Endodermal cell (in vitro differentiated cells): ENCODE measurements around the gene PYGL. TPM values are rescaled to one million over a fixed set of nuclear protein-coding genes. Genes with fewer than 3 reads are reported as not detected.

Experiments used
- DNase-seq: peaks from one replicate; pipeline ENCODE4 v3.0.0-alpha.2; 2017
- H3K27ac ChIP-seq: 2 replicates; pipeline ENCODE4 v1.5.1; 2013; ENCODE audit warnings: mild to moderate bottlenecking, low read depth, low read length, moderate library complexity
- H3K27me3 ChIP-seq: 2 replicates; pipeline ENCODE4 v1.6.1; 2013; ENCODE audit warnings: mild to moderate bottlenecking, low read length, moderate library complexity; ENCODE audit not compliant: insufficient read depth, control insufficient read depth, poor library complexity, severe bottlenecking
- H3K36me3 ChIP-seq: 2 replicates; pipeline ENCODE4 v1.7.0; 2013; ENCODE audit warnings: mild to moderate bottlenecking, low read length, moderate library complexity; ENCODE audit not compliant: control insufficient read depth, insufficient read depth
- H3K4me1 ChIP-seq: one replicate; pipeline ENCODE4 v1.7.0; 2013; ENCODE audit warnings: low read length; ENCODE audit not compliant: control insufficient read depth, insufficient read depth
- H3K4me3 ChIP-seq: 2 replicates; pipeline ENCODE4 v1.5.1; 2013; ENCODE audit warnings: mild to moderate bottlenecking, low read length, moderate library complexity
- H3K9ac ChIP-seq: 2 replicates; pipeline ENCODE4 v1.6.1; 2013; ENCODE audit warnings: mild to moderate bottlenecking, low read length, moderate library complexity; ENCODE audit not compliant: poor library complexity, severe bottlenecking; ENCODE audit errors: extremely low read depth
- H3K9me3 ChIP-seq: 2 replicates; pipeline ENCODE4 v1.6.1; 2013; ENCODE audit warnings: mild to moderate bottlenecking, low read length, moderate library complexity; ENCODE audit not compliant: control insufficient read depth
- H3K27ac Mint-ChIP-seq: 2 replicates; pipeline ENCODE4 v1.8.0; 2020; ENCODE audit warnings: mixed read lengths
- H3K27me3 Mint-ChIP-seq: 2 replicates; pipeline ENCODE4 v1.8.0; 2021; ENCODE audit warnings: mild to moderate bottlenecking, mixed read lengths; ENCODE audit not compliant: insufficient read depth
- H3K36me3 Mint-ChIP-seq: 2 replicates; pipeline ENCODE4 v1.8.0; 2020; ENCODE audit warnings: low read depth, mixed read lengths
- H3K4me1 Mint-ChIP-seq: 2 replicates; pipeline ENCODE4 v1.8.0; 2020; ENCODE audit warnings: mixed read lengths
- H3K4me3 Mint-ChIP-seq: 2 replicates; pipeline ENCODE4 v1.8.0; 2020; ENCODE audit warnings: mild to moderate bottlenecking, moderate library complexity, mixed read lengths
- H3K9me3 Mint-ChIP-seq: 2 replicates; pipeline ENCODE4 v1.8.0; 2020; ENCODE audit warnings: mild to moderate bottlenecking, mixed read lengths
- WGBS, 2 experiments: methylation state at CpG; one replicate each; pipeline versions ENCODE4 v1.1.5 to v1.1.7; 2013; ENCODE audit warnings: missing lambda C conversion rate in 2 of 2, mixed read lengths in 1 of 2; ENCODE audit not compliant: insufficient coverage in 1 of 2, insufficient read length in 1 of 2; 5-methylcytosine and 5-hydroxymethylcytosine counted together
- total RNA-seq, 2 donors: library from RNA; stranded (reverse); fragmentation: NEBNext Ultra II Directional in 1 of 2; extraction: Animal tissue kit (Norgen Biotek cat#: 25700) in 1 of 2; gene quantifications; 2 replicates in 1 of 2; 3 replicates in 1 of 2; pipeline ENCODE4 v1.2.1, GENCODE V29; 2021
- TF ChIP-seq, protein P1 (sequence below): fragments of 200-600 bp; sonication (generic); conservative IDR thresholded peaks from 2 replicates; pipeline ENCODE4 v1.5.0; 2021; ENCODE audit warnings: antibody characterized with exemption, mild to moderate bottlenecking

Gene PYGL
- total RNA-seq, 2 donors from 2014 or later = 38.1 to 41.5 TPM

DNA sequence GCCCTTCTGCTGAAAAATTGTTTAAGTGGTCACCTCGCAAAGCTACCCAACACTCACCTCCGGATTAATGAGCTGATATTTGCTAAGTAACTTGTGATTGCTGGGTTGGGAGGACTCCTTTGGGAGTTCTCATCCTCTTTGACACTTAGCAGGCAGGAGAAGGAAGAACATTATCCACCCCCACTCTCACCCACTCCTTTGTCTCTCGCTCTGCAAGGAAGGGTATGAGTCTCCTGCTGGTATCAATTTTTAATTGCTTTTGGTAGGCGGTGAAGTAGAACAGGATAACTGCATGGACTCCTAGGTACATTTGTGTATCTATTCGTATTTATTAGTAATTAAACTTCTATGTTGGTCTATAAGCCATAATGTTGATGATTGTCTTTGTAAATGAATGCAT, 79.3 kb downstream of the PYGL start:
- Mint-ChIP-seq H3K4me1 (peaks cover 22% of the 10 kb centered on the region), H3K9me3 (no peaks in the 10 kb centered on the region), H3K27me3 (peaks cover 23% of the 10 kb centered on the region), H3K27ac (no peak overlapping the region), H3K4me3 (no peak overlapping the region), H3K36me3 (no peaks in the 10 kb centered on the region)
- Histone ChIP-seq H3K36me3 (no peaks in the 10 kb centered on the region), H3K27ac (peak overlapping the region; percentile 40), H3K27me3 (peaks cover 31% of the 10 kb centered on the region), H3K9ac (no peak overlapping the region), H3K9me3 (no peaks in the 10 kb centered on the region), H3K4me1 (no peaks in the 10 kb centered on the region), H3K4me3 (no peak overlapping the region)
- 88 to 100% methylated on average over 2 to 5 of the region's 5 CpGs for WGBS, 2 experiments
- no peak for DNase-seq
- TF ChIP-seq, protein P1, sequence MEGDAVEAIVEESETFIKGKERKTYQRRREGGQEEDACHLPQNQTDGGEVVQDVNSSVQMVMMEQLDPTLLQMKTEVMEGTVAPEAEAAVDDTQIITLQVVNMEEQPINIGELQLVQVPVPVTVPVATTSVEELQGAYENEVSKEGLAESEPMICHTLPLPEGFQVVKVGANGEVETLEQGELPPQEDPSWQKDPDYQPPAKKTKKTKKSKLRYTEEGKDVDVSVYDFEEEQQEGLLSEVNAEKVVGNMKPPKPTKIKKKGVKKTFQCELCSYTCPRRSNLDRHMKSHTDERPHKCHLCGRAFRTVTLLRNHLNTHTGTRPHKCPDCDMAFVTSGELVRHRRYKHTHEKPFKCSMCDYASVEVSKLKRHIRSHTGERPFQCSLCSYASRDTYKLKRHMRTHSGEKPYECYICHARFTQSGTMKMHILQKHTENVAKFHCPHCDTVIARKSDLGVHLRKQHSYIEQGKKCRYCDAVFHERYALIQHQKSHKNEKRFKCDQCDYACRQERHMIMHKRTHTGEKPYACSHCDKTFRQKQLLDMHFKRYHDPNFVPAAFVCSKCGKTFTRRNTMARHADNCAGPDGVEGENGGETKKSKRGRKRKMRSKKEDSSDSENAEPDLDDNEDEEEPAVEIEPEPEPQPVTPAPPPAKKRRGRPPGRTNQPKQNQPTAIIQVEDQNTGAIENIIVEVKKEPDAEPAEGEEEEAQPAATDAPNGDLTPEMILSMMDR = no peak

- no peak overlapping the region for H3K4me3 ChIP-seq
- TF ChIP-seq, protein P1 = no peak
Observed at GRCh38 chr14:50864237-50864636, 80.0 kb downstream of the PYGL start.

GRCh38 chr14:50862036-50862570, 82.2 kb downstream of the PYGL start:
- WGBS, 2 experiments = 60 to 87% methylated on average over 3 to 4 of the region's 4 CpGs
- no peak for DNase-seq
- Mint-ChIP-seq H3K36me3 (no peaks in the 10 kb centered on the region), H3K4me3 (no peak overlapping the region), H3K27me3 (peaks cover 30% of the 10 kb centered on the region), H3K9me3 (no peaks in the 10 kb centered on the region), H3K27ac (no peak overlapping the region), H3K4me1 (peaks cover 23% of the 10 kb centered on the region)
- no peaks in the 10 kb centered on the region for H3K36me3 ChIP-seq
- H3K9ac ChIP-seq = no peak overlapping the region
- H3K4me3 ChIP-seq = no peak overlapping the region
- peak overlapping the region; percentile 30 for H3K27ac ChIP-seq
- TF ChIP-seq, protein P1 = no peak
- H3K9me3 ChIP-seq = no peaks in the 10 kb centered on the region
- peaks cover 38% of the 10 kb centered on the region for H3K27me3 ChIP-seq
- H3K4me1 ChIP-seq = no peaks in the 10 kb centered on the region

More at GRCh38 chr14:50864237-50864636, 80.0 kb downstream of the PYGL start:
- no peaks in the 10 kb centered on the region for H3K9me3 Mint-ChIP-seq
- no peaks in the 10 kb centered on the region for H3K4me1 ChIP-seq
- H3K36me3 Mint-ChIP-seq = no peaks in the 10 kb centered on the region
- H3K36me3 ChIP-seq = no peaks in the 10 kb centered on the region
- peaks cover 24% of the 10 kb centered on the region for H3K27me3 ChIP-seq
- peaks cover 23% of the 10 kb centered on the region for H3K4me1 Mint-ChIP-seq
- peaks cover 21% of the 10 kb centered on the region for H3K27me3 Mint-ChIP-seq
- H3K9ac ChIP-seq = no peak overlapping the region
- H3K27ac Mint-ChIP-seq = no peak overlapping the region
- H3K9me3 ChIP-seq = no peaks in the 10 kb centered on the region
- no peak overlapping the region for H3K4me3 Mint-ChIP-seq
- H3K27ac ChIP-seq = no peak overlapping the region
- no peak for DNase-seq
